ENCODE measurements around the gene KRTAP24-1. TPM values are rescaled to one million over a fixed set of nuclear protein-coding genes. Genes with fewer than 3 reads are reported as not detected.

Gene KRTAP24-1
- total RNA-seq, 1 experiment from 2014 or later: not detected

GRCh38 chr21:30271156-30271555 lies 11.6 kb downstream of the KRTAP24-1 start:
- H3K79me2 ChIP-seq (ENCODE audit: low read depth): no peaks in the 10 kb centered on the region
- DNase-seq: no peak
- intact Hi-C loops (cut with micrococcal nuclease; ENCODE audit: unreplicated experiment): loop anchor here (10.0 kb wide), 1 partner anchor 134 kb away; no protein-coding TSS in a partner anchor
- H4K20me1 ChIP-seq (ENCODE audit: insufficient read depth): no peaks in the 10 kb centered on the region
- TF ChIP-seq CTCF (conservative IDR thresholded peaks at IDR 0.05) (no peak), EZH2 (IDR thresholded peaks at IDR 0.05; ENCODE audit: low read depth) (no peak)
- no peaks in the 10 kb centered on the region for H3K4me1 ChIP-seq (replicated peaks; ENCODE audit: insufficient read depth)
- no peaks in the 10 kb centered on the region for H3K9me3 ChIP-seq (ENCODE audit: insufficient read depth, low read depth)
- H3K9me2 ChIP-seq (ENCODE audit: insufficient read depth): no peaks in the 10 kb centered on the region
- no peaks in the 10 kb centered on the region for H3F3A ChIP-seq (ENCODE audit: insufficient read depth, low read depth)
- H3K27ac ChIP-seq: no peak overlapping the region
- H3K4me2 ChIP-seq: no peak overlapping the region
- no peaks in the 10 kb centered on the region for H3K36me3 ChIP-seq (ENCODE audit: low read depth)
- no TSS peak for BruUV-seq (replicated peaks)
- ChIA-PET CTCF (no interaction called here), POLR2A (ENCODE audit: unreplicated experiment) (no interaction called here)
- no peak overlapping the region for H3K4me3 ChIP-seq
- no peaks in the 10 kb centered on the region for H3K27me3 ChIP-seq (ENCODE audit: insufficient read depth, low read depth)
- no peak overlapping the region for H2AFZ ChIP-seq

- no peak overlapping the region for H2AFZ ChIP-seq
- no peak overlapping the region for H3K4me3 ChIP-seq
- TF ChIP-seq CTCF (conservative IDR thresholded peaks at IDR 0.05) (no peak), EZH2 (IDR thresholded peaks at IDR 0.05; ENCODE audit: low read depth) (no peak)
- no peaks in the 10 kb centered on the region for H3F3A ChIP-seq (ENCODE audit: insufficient read depth, low read depth)
- no peak overlapping the region for H3K27ac ChIP-seq
- POLR2A ChIA-PET (ENCODE audit: unreplicated experiment): no interaction called here
- H3K79me2 ChIP-seq (ENCODE audit: low read depth): no peaks in the 10 kb centered on the region
- H4K20me1 ChIP-seq (ENCODE audit: insufficient read depth): no peaks in the 10 kb centered on the region
- BruUV-seq (replicated peaks): no TSS peak
- CTCF ChIA-PET: no interaction called here
- H3K9me3 ChIP-seq (ENCODE audit: insufficient read depth, low read depth): no peaks in the 10 kb centered on the region
- H3K36me3 ChIP-seq (ENCODE audit: low read depth): no peaks in the 10 kb centered on the region
- intact Hi-C loops (cut with micrococcal nuclease; ENCODE audit: unreplicated experiment): loop anchor here (10.0 kb wide), 1 partner anchor 135 kb away; no protein-coding TSS in a partner anchor
- no peaks in the 10 kb centered on the region for H3K4me1 ChIP-seq (replicated peaks; ENCODE audit: insufficient read depth)
- H3K4me2 ChIP-seq: no peak overlapping the region
- DNase-seq: no peak
- H3K27me3 ChIP-seq (ENCODE audit: insufficient read depth, low read depth): no peaks in the 10 kb centered on the region
- no peaks in the 10 kb centered on the region for H3K9me2 ChIP-seq (ENCODE audit: insufficient read depth)
Observed at GRCh38 chr21:30269803-30270530, 12.8 kb downstream of the KRTAP24-1 start.

- Histone ChIP-seq H3K79me2 (ENCODE audit: low read depth) (no peaks in the 10 kb centered on the region), H3F3A (ENCODE audit: insufficient read depth, low read depth) (no peaks in the 10 kb centered on the region), H3K4me2 (no peak overlapping the region), H3K9me3 (ENCODE audit: insufficient read depth, low read depth) (no peaks in the 10 kb centered on the region), H4K20me1 (ENCODE audit: insufficient read depth) (no peaks in the 10 kb centered on the region), H3K27me3 (ENCODE audit: insufficient read depth, low read depth) (no peaks in the 10 kb centered on the region), H3K27ac (no peak overlapping the region), H3K36me3 (ENCODE audit: low read depth) (no peaks in the 10 kb centered on the region), H2AFZ (no peak overlapping the region), H3K4me3 (no peak overlapping the region), H3K9me2 (ENCODE audit: insufficient read depth) (no peaks in the 10 kb centered on the region), H3K4me1 (replicated peaks; ENCODE audit: insufficient read depth) (no peaks in the 10 kb centered on the region)
- no TSS peak for BruUV-seq (replicated peaks)
- ChIA-PET POLR2A (ENCODE audit: unreplicated experiment) (no interaction called here), CTCF (no interaction called here)
- DNase-seq: no peak
- intact Hi-C loops (cut with micrococcal nuclease; ENCODE audit: unreplicated experiment): no loop called here
- peak; percentile 29; the same call in 1 of the 2 replicates for TF ChIP-seq CTCF (conservative IDR thresholded peaks at IDR 0.05)
- no peak for TF ChIP-seq EZH2 (IDR thresholded peaks at IDR 0.05; ENCODE audit: low read depth)
Observed at GRCh38 chr21:30268608-30269197, 14.0 kb downstream of the KRTAP24-1 start.

All from PC-9 (cell line).